Measurements from ENCODE around the gene NTRK3.

DNA sequence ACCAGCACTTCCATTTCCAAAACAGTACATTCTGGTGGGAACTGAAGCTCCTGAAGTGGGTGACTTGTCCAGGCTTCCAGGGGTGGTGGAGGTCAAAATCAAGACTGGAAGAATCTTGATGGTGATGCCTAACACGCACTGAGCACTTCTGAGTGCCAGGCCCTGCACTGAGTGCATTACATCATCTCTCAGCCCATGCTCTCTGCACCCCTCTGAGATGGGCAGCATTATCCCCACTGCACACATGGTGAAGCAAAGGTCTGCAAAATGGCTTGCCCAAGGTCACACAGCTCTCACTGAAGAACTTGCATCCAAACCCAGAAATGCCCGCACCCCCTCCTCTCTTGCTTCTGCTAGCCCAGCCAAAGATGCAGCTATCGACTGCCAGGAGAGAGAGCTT, 36.9 kb downstream of the NTRK3 start:
- no peak for TF ChIP-seq CTCF (IDR thresholded peaks at IDR 0.05)
- TF ChIP-seq POLR2A (IDR thresholded peaks at IDR 0.05) = no peak
